ENCODE results near the gene ZC3H10.

GRCh38 chr12:56134897-56135296, 16.8 kb downstream of the ZC3H10 start:
- TF ChIP-seq POLR2A (IDR thresholded peaks at IDR 0.05; ENCODE audit: low read depth, low read length): no peak
- no peak for TF ChIP-seq RCOR1 (IDR thresholded peaks at IDR 0.05; ENCODE audit: insufficient replicate concordance, low read length)
- TF ChIP-seq, protein P1, sequence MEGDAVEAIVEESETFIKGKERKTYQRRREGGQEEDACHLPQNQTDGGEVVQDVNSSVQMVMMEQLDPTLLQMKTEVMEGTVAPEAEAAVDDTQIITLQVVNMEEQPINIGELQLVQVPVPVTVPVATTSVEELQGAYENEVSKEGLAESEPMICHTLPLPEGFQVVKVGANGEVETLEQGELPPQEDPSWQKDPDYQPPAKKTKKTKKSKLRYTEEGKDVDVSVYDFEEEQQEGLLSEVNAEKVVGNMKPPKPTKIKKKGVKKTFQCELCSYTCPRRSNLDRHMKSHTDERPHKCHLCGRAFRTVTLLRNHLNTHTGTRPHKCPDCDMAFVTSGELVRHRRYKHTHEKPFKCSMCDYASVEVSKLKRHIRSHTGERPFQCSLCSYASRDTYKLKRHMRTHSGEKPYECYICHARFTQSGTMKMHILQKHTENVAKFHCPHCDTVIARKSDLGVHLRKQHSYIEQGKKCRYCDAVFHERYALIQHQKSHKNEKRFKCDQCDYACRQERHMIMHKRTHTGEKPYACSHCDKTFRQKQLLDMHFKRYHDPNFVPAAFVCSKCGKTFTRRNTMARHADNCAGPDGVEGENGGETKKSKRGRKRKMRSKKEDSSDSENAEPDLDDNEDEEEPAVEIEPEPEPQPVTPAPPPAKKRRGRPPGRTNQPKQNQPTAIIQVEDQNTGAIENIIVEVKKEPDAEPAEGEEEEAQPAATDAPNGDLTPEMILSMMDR (conservative IDR thresholded peaks at IDR 0.05; ENCODE audit: low read depth, low read length): no peak
- TF ChIP-seq RFX5 (IDR thresholded peaks at IDR 0.05; ENCODE audit: low read depth, low read length): no peak
- no peak for TF ChIP-seq USF2 (IDR thresholded peaks at IDR 0.05; ENCODE audit: low read depth, low read length)
- TF ChIP-seq CHD1 (IDR thresholded peaks at IDR 0.05; ENCODE audit: low read depth, low read length): no peak
- no peak for TF ChIP-seq MAFK (IDR thresholded peaks at IDR 0.05; ENCODE audit: low read depth, low read length)

All from IMR-90 (cell line).